GM12874 (cell line): ENCODE results near the gene RDH8.

Experiments used
- CTCF ChIP-seq: IDR thresholded peaks from 2 replicates; pipeline ENCODE4 v1.5.1; 2011; ENCODE audit warnings: low read depth, mild to moderate bottlenecking, control low read depth, low read length, moderate library complexity; ENCODE audit not compliant: insufficient read depth

The RDH8 gene

GRCh38 chr19:10021863-10022262, 8.6 kb downstream of the RDH8 start:
- no peak for TF ChIP-seq CTCF

- TF ChIP-seq CTCF: no peak
Observed at GRCh38 chr19:10026744-10027143, 13.5 kb downstream of the RDH8 start.

GRCh38 chr19:10027158-10027997, 14.1 kb downstream of the RDH8 start:
- peak; percentile 97 for TF ChIP-seq CTCF

GRCh38 chr19:10033614-10034013, 20.3 kb downstream of the RDH8 start:
- TF ChIP-seq CTCF: no peak

GRCh38 chr19:10036601-10037071, 23.4 kb downstream of the RDH8 start:
- no peak for TF ChIP-seq CTCF

- no peak for TF ChIP-seq CTCF
Observed at GRCh38 chr19:10037367-10037766, 24.1 kb downstream of the RDH8 start.

GRCh38 chr19:10037809-10038208, 24.5 kb downstream of the RDH8 start:
- no peak for TF ChIP-seq CTCF
